ENCODE results near the gene ZNF500. TPM values are rescaled to one million over a fixed set of nuclear protein-coding genes. Genes with fewer than 3 reads are reported as not detected.

Gene ZNF500
- total RNA-seq, 1 donor from 2014 or later: 14.6 TPM

- no peaks in the 10 kb centered on the region for H3K4me1 ChIP-seq (ENCODE audit: insufficient read depth, low read length)
- no peak overlapping the region for H2AFZ ChIP-seq (ENCODE audit: low read depth, low read length)
- H3K27me3 ChIP-seq (ENCODE audit: insufficient read depth, low read length): no peaks in the 10 kb centered on the region
- Mint-ChIP-seq H3K27ac (ENCODE audit: unreplicated experiment) (no peak overlapping the region), H3K9me3 (ENCODE audit: unreplicated experiment) (no peaks in the 10 kb centered on the region), H3K4me3 (ENCODE audit: unreplicated experiment) (no peak overlapping the region), H3K4me1 (ENCODE audit: low read depth, unreplicated experiment) (peaks cover 5% of the 10 kb centered on the region), H3K27me3 (ENCODE audit: low read depth, unreplicated experiment) (no peaks in the 10 kb centered on the region), H3K36me3 (ENCODE audit: low read depth, unreplicated experiment) (peaks cover 15% of the 10 kb centered on the region)
- no peak overlapping the region for H3K27ac ChIP-seq (ENCODE audit: low read depth, low read length)
- DNase-seq (ENCODE audit: low read depth) (no peak), FAIRE-seq (no peak)
- H3K9me3 ChIP-seq (ENCODE audit: insufficient read depth, low read depth, low read length): no peaks in the 10 kb centered on the region
- peaks cover 2% of the 10 kb centered on the region for H3K79me2 ChIP-seq (ENCODE audit: insufficient read depth, low read length)
- no peak overlapping the region for H3K4me2 ChIP-seq (ENCODE audit: low read length)
- no peak for TF ChIP-seq EZH2 (IDR thresholded peaks at IDR 0.05; ENCODE audit: insufficient read depth, low read length)
- TF ChIP-seq CTCF (IDR thresholded peaks at IDR 0.05; ENCODE audit: insufficient read depth, low read depth, low read length): no peak
- H3K36me3 ChIP-seq (ENCODE audit: insufficient read depth, low read length): peaks cover 22% of the 10 kb centered on the region
- peaks cover 25% of the 10 kb centered on the region for H4K20me1 ChIP-seq (ENCODE audit: insufficient read depth, low read length)
- no peak overlapping the region for H3K4me3 ChIP-seq (ENCODE audit: insufficient read depth, low read depth, low read length)
- no peak overlapping the region for H3K9ac ChIP-seq (ENCODE audit: low read length)
Measured at GRCh38 chr16:4700380-4700996, 66.5 kb downstream of the ZNF500 start.

- Histone ChIP-seq H3K36me3 (ENCODE audit: insufficient read depth, low read length) (peaks cover 21% of the 10 kb centered on the region), H3K9ac (ENCODE audit: low read length) (no peak overlapping the region), H4K20me1 (ENCODE audit: insufficient read depth, low read length) (peaks cover 25% of the 10 kb centered on the region), H3K4me1 (ENCODE audit: insufficient read depth, low read length) (peaks cover 5% of the 10 kb centered on the region), H3K9me3 (ENCODE audit: insufficient read depth, low read depth, low read length) (no peaks in the 10 kb centered on the region), H2AFZ (ENCODE audit: low read depth, low read length) (no peak overlapping the region), H3K4me2 (ENCODE audit: low read length) (no peak overlapping the region), H3K4me3 (ENCODE audit: insufficient read depth, low read depth, low read length) (no peak overlapping the region), H3K79me2 (ENCODE audit: insufficient read depth, low read length) (peaks cover 11% of the 10 kb centered on the region), H3K27me3 (ENCODE audit: insufficient read depth, low read length) (no peaks in the 10 kb centered on the region), H3K27ac (ENCODE audit: low read depth, low read length) (no peak overlapping the region)
- Mint-ChIP-seq H3K4me3 (ENCODE audit: unreplicated experiment) (no peak overlapping the region), H3K36me3 (ENCODE audit: low read depth, unreplicated experiment) (peaks cover 10% of the 10 kb centered on the region), H3K4me1 (ENCODE audit: low read depth, unreplicated experiment) (peaks cover 10% of the 10 kb centered on the region), H3K9me3 (ENCODE audit: unreplicated experiment) (no peaks in the 10 kb centered on the region), H3K27ac (ENCODE audit: unreplicated experiment) (no peak overlapping the region), H3K27me3 (ENCODE audit: low read depth, unreplicated experiment) (no peaks in the 10 kb centered on the region)
- TF ChIP-seq CTCF (IDR thresholded peaks at IDR 0.05; ENCODE audit: insufficient read depth, low read depth, low read length): no peak
- no peak for TF ChIP-seq EZH2 (IDR thresholded peaks at IDR 0.05; ENCODE audit: insufficient read depth, low read length)
- FAIRE-seq: no peak
- no peak for DNase-seq (ENCODE audit: low read depth)
Measured at GRCh38 chr16:4699046-4699556, 67.9 kb downstream of the ZNF500 start.

Data from astrocyte (in vitro differentiated cells and primary cell).